Spleen (tissue), 7 donors: ENCODE measurements around the gene SLC25A44.
A peak's percentile ranks its signal among the peaks of the same experiment; 100 is the strongest.

ENCODE experiments used
- CTCF ChIP-seq, 11 experiments: fragments of 200-600 bp in 7 of 11; fragments of 450-650 bp in 4 of 11; sonication (generic) in 4 of 11; IDR thresholded peaks in 8 of 11; conservative IDR thresholded peaks in 3 of 11; 1 replicate in 7 of 11; 2 replicates in 4 of 11; pipeline versions ENCODE4 v1.4.0 to v1.8.0; 2016 to 2021; ENCODE audit warnings: antibody characterized with exemption in 11 of 11, inconsistent platforms in 4 of 11, mild to moderate bottlenecking in 1 of 11
- POLR2A ChIP-seq, 3 donors: fragments of 450-650 bp; IDR thresholded peaks; one replicate each; pipeline ENCODE4 v1.5.1; 2017; ENCODE audit warnings: antibody characterized with exemption in 3 of 3, mild to moderate bottlenecking in 1 of 3
- donor health status: DM: no; HTN: no; CAD: no; lungs with moderate emphysema.
- donor health status: DM: no; HTN: no; CAD: no.
- donor health status: DM: no; HTN: no; CAD: no.

GRCh38 chr1:156193488-156194299, at the start of gene SLC25A44:
- TF ChIP-seq CTCF (IDR thresholded peaks at IDR 0.05 in 8 of 11, conservative IDR thresholded peaks at IDR 0.05 in 3 of 11) (peak; percentile 39 to 93 (median 78)), POLR2A (IDR thresholded peaks at IDR 0.05) (peak in 2 of 3 donors; percentile 26 to 78)
